HCT116 (cell line): ENCODE results near the gene MPZ. TPM values are rescaled to one million over a fixed set of nuclear protein-coding genes. Genes with fewer than 3 reads are reported as not detected.

Experiments
- ATAC-seq: fragments of 200-7000 bp; cut with Tn5 transposase; 2 replicates; pipeline ENCODE4 v1.9.1; 2020; ENCODE audit warnings: mild to moderate bottlenecking, moderate library complexity
- BruUV-seq: library from RNA; stranded (reverse); fragments of 400-500 nt; replicated peaks from 2 replicates; lab custom pipeline; 2021; lab: Mats Ljungman, UMichigan
- CTCF ChIA-PET: fragments of 300-600 bp; sonication (Branson Sonifier 250); formaldehyde crosslinking; loops from one replicate; lab custom pipeline; 2021; ENCODE audit warnings: antibody characterized with exemption; lab: Charles Lee
- POLR2A ChIA-PET: fragments of 300-600, 350-600 bp; sonication (Branson Sonifier 250); formaldehyde crosslinking; loops from one replicate; lab custom pipeline; 2021; ENCODE audit warnings: antibody characterized with exemption; lab: Charles Lee
- RAD21 ChIA-PET, 2 experiments: fragments of 300-600 bp; sonication (Branson Sonifier 250); formaldehyde crosslinking; loops; one replicate each; lab custom pipeline; 2023; ENCODE audit warnings: low total read pairs in 2 of 2; ENCODE audit not compliant: uncharacterized antibody in 2 of 2, unreplicated experiment in 2 of 2, low non-redundant PET in 1 of 2; lab: Charles Lee
- DNase-seq: peaks from one replicate; pipeline ENCODE4 v3.0.0-alpha.2; 2010; ENCODE audit warnings: low read depth, low spot score
- H2AFZ ChIP-seq: fragments of 200-600 bp; shearing (Covaris generic), sonication (generic); 2 replicates; pipeline ENCODE4 v1.6.1; 2017; ENCODE audit warnings: low read depth, mixed run types, mixed read lengths, antibody characterized with exemption, low read length; ENCODE audit not compliant: poor library complexity, severe bottlenecking
- H3K27ac ChIP-seq: 2 replicates; pipeline ENCODE4 v1.5.1; 2012; ENCODE audit warnings: low read depth, low read length
- H3K27me3 ChIP-seq: fragments of 200-600 bp; sonication (generic); 2 replicates; pipeline ENCODE4 v1.6.1; 2016; ENCODE audit warnings: mixed run types, low read length, mixed read lengths; ENCODE audit not compliant: insufficient read depth
- H3K36me3 ChIP-seq, 2 experiments: fragments of 200-500 bp in 1 of 2; fragments of 200-600 bp in 1 of 2; sonication (Bioruptor generic) in 1 of 2; sonication (generic) in 1 of 2; 2 replicates each; pipeline versions ENCODE4 v1.5.1 to v1.6.1; 2014 to 2016; ENCODE audit warnings: low read length in 2 of 2, inconsistent platforms in 1 of 2, mixed read lengths in 1 of 2, mixed run types in 1 of 2; ENCODE audit not compliant: insufficient read depth in 2 of 2, control insufficient read depth in 1 of 2
- H3K4me1 ChIP-seq, 2 experiments: fragments of 200-600 bp in 1 of 2; sonication (generic) in 1 of 2; 2 replicates each; pipeline versions ENCODE4 v1.5.1 to v1.6.1; 2012 to 2017; ENCODE audit warnings: low read length in 2 of 2, inconsistent platforms in 1 of 2, mild to moderate bottlenecking in 1 of 2, mixed read lengths in 1 of 2, mixed run types in 1 of 2, moderate library complexity in 1 of 2; ENCODE audit not compliant: insufficient read depth in 2 of 2, control insufficient read depth in 1 of 2
- H3K4me2 ChIP-seq: fragments of 200-600 bp; sonication (generic); 2 replicates; pipeline ENCODE4 v1.6.1; 2017; ENCODE audit warnings: mixed run types, low read length, mixed read lengths
- H3K4me3 ChIP-seq, 2 experiments: fragments of 200-600 bp in 1 of 2; sonication (generic) in 1 of 2; replicated peaks in 1 of 2; 2 replicates each; pipeline ENCODE4 v1.5.1; 2011 to 2016; ENCODE audit warnings: low read length in 2 of 2, control low read depth in 1 of 2, low read depth in 1 of 2, mild to moderate bottlenecking in 1 of 2, mixed read lengths in 1 of 2, mixed run types in 1 of 2
- H3K79me2 ChIP-seq: fragments of 200-600 bp; sonication (generic); 2 replicates; pipeline ENCODE4 v1.6.1; 2017; ENCODE audit warnings: mild to moderate bottlenecking, mixed run types, low read length, moderate library complexity, mixed read lengths; ENCODE audit not compliant: insufficient read depth
- H3K9ac ChIP-seq: fragments of 200-600 bp; sonication (generic); 2 replicates; pipeline ENCODE4 v1.6.1; 2016; ENCODE audit warnings: low read length, mixed read lengths
- H3K9me2 ChIP-seq: fragments of 200-600 bp; sonication (generic), shearing (Covaris generic); 2 replicates; pipeline ENCODE4 v1.6.1; 2017; ENCODE audit warnings: mixed run types, mild to moderate bottlenecking, moderate library complexity; ENCODE audit not compliant: insufficient read depth
- H3K9me3 ChIP-seq, 2 experiments: fragments of 200-500 bp in 1 of 2; fragments of 200-600 bp in 1 of 2; sonication (Bioruptor generic) in 1 of 2; sonication (generic) in 1 of 2; 2 replicates each; pipeline ENCODE4 v1.6.1; 2014 to 2017; ENCODE audit warnings: low read length in 2 of 2, mixed read lengths in 2 of 2, inconsistent platforms in 1 of 2, low read depth in 1 of 2, mild to moderate bottlenecking in 1 of 2, mixed run types in 1 of 2, moderate library complexity in 1 of 2; ENCODE audit not compliant: control insufficient read depth in 1 of 2, insufficient read depth in 1 of 2
- H4K20me1 ChIP-seq: fragments of 200-600 bp; sonication (generic), shearing (Covaris generic); 2 replicates; pipeline ENCODE4 v1.6.1; 2017; ENCODE audit warnings: mixed run types, mild to moderate bottlenecking, moderate library complexity; ENCODE audit not compliant: insufficient read depth
- CBX3 ChIP-seq: IDR thresholded peaks from 2 replicates; pipeline ENCODE4 v1.6.1; 2012; ENCODE audit warnings: low read depth
- CEBPB ChIP-seq: IDR thresholded peaks from 2 replicates; pipeline ENCODE4 v1.6.1; 2012; ENCODE audit warnings: low read depth
- EGR1 ChIP-seq: IDR thresholded peaks from 2 replicates; pipeline ENCODE4 v1.6.1; 2012; ENCODE audit warnings: low read depth
- ELF1 ChIP-seq: IDR thresholded peaks from 2 replicates; pipeline ENCODE4 v1.6.1; 2012; ENCODE audit warnings: low read depth, borderline replicate concordance
- EZH2 ChIP-seq: fragments of 200-600 bp; sonication (generic); IDR thresholded peaks from 2 replicates; pipeline ENCODE4 v1.6.1; 2017; ENCODE audit warnings: antibody characterized with exemption, mixed run types
- FOSL1 ChIP-seq: IDR thresholded peaks from 2 replicates; pipeline ENCODE4 v1.6.1; 2012; ENCODE audit warnings: low read depth
- JUND ChIP-seq: IDR thresholded peaks from 2 replicates; pipeline ENCODE4 v1.6.1; 2012
- POLR2A ChIP-seq: IDR thresholded peaks from 2 replicates; pipeline ENCODE4 v1.7.0; 2011; ENCODE audit warnings: borderline replicate concordance; ENCODE audit not compliant: insufficient read depth, insufficient read length; ENCODE audit errors: extremely low read depth
- SIN3A ChIP-seq: IDR thresholded peaks from 2 replicates; pipeline ENCODE4 v1.6.1; 2012; ENCODE audit warnings: low read depth
- SP1 ChIP-seq: IDR thresholded peaks from 2 replicates; pipeline ENCODE4 v1.6.1; 2012; ENCODE audit warnings: low read depth
- SRF ChIP-seq: IDR thresholded peaks from 2 replicates; pipeline ENCODE4 v1.6.1; 2012; ENCODE audit warnings: low read depth
- YY1 ChIP-seq: IDR thresholded peaks from 2 replicates; pipeline ENCODE4 v1.6.1; 2011; ENCODE audit warnings: low read length, low read depth, moderate library complexity, mild to moderate bottlenecking; ENCODE audit not compliant: insufficient replicate concordance; ENCODE audit errors: extremely low read depth
- ZFX ChIP-seq: fragments of 450-650 bp; IDR thresholded peaks from 2 replicates; pipeline ENCODE4 v1.6.1; 2017
- ZNF274 ChIP-seq: fragments of 200-500 bp; sonication (Bioruptor generic); IDR thresholded peaks from 2 replicates; pipeline ENCODE4 v1.6.1; 2014; ENCODE audit warnings: mild to moderate bottlenecking, low read depth, low read length, inconsistent platforms
- intact Hi-C: fragments of 100-400 bp; cut with micrococcal nuclease; formaldehyde crosslinking; loops from 2 replicates; pipeline ENCODE4 v1.10.0; 2022
- total RNA-seq: library from RNA; stranded (reverse); gene quantifications from one replicate; pipeline ENCODE4 v1.2.1, GENCODE V29; 2021; ENCODE audit not compliant: unreplicated experiment
- TF ChIP-seq, protein P1 (sequence below): IDR thresholded peaks from 2 replicates; pipeline ENCODE4 v1.6.1; 2012
- TF ChIP-seq, protein P2 (sequence below), 3 experiments: fragments of 200-600 bp in 1 of 3; sonication (generic) in 1 of 3; IDR thresholded peaks in 2 of 3; conservative IDR thresholded peaks in 1 of 3; 2 replicates each; pipeline ENCODE4 v1.5.1; 2012 to 2017; ENCODE audit warnings: low read depth in 2 of 3, low read length in 2 of 3, antibody characterized with exemption in 1 of 3, borderline replicate concordance in 1 of 3, control low read depth in 1 of 3, mild to moderate bottlenecking in 1 of 3, mixed read lengths in 1 of 3, mixed run types in 1 of 3, moderate library complexity in 1 of 3; ENCODE audit not compliant: insufficient read depth in 1 of 3

MPZ gene
- total RNA-seq, 1 experiment from 2014 or later: 3.6 TPM

DNA sequence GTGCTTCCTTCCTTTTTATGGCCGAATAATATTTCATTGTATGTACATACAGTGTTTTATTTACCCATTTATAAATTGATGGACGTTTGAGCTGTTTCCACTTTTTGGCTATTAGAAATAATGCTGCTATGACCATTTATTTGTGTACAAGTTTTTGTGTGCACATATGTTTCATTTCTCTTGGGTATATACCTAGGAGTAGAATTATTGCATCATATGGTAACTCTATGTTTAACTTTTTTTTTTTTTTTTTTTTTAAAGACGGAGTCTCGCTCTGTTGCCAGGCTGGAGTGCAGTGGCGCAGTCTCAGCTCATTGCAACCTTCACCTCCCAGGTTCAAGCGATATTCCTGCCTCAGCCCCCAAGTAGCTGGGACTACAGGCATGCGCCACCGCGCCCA lies 23.4 kb upstream of the MPZ start:
- no TSS peak for BruUV-seq
- RAD21 ChIA-PET: no interaction called here
- no peak overlapping the region for H2AFZ ChIP-seq

DNA sequence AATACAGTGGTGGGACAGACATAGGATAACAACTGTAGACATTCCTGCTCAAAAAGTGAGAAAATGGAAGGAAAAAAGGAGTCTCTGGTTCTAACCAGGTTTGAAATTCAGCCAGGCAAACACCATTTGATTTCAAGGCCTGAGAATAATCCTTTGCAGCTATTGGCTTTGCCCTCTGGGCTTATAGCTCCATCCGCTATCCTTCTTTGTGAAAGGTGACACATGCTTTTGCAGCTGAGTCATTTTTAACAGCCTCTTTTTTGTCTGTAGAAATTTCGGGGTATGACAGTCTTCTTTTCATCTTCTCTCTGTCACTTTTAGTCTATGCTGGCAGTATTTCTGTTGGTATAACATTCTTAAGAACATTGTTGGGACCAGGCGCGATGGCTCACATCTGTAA lies 20.6 kb upstream of the MPZ start:
- H3K4me1 ChIP-seq: no peaks in the 10 kb centered on the region
- no peaks in the 10 kb centered on the region for H3K9me2 ChIP-seq
- H3K4me2 ChIP-seq: no peak overlapping the region
- ChIA-PET CTCF (no interaction called here), RAD21 (no interaction called here), POLR2A (no interaction called here)
- H3K27me3 ChIP-seq: no peaks in the 10 kb centered on the region
- H3K27ac ChIP-seq: no peak overlapping the region
- no peak overlapping the region for H3K9ac ChIP-seq
- no peaks in the 10 kb centered on the region for H4K20me1 ChIP-seq
- H3K4me3 ChIP-seq: no peak overlapping the region
- no peaks in the 10 kb centered on the region for H3K79me2 ChIP-seq
- no peak for DNase-seq
- no peaks in the 10 kb centered on the region for H3K9me3 ChIP-seq
- no peak overlapping the region for H2AFZ ChIP-seq
- H3K36me3 ChIP-seq: peaks cover 18 to 28% of the 10 kb centered on the region in 2 experiments; a peak in 3 of 4 replicates
- intact Hi-C loops: no loop called here
- no peak for ATAC-seq
- no TSS peak for BruUV-seq
- TF ChIP-seq FOSL1 (no peak), POLR2A (no peak), EGR1 (no peak), SIN3A (no peak), ZFX (no peak), EZH2 (no peak)
- TF ChIP-seq, protein P1, sequence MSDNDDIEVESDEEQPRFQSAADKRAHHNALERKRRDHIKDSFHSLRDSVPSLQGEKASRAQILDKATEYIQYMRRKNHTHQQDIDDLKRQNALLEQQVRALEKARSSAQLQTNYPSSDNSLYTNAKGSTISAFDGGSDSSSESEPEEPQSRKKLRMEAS: no peak
- TF ChIP-seq, protein P2, sequence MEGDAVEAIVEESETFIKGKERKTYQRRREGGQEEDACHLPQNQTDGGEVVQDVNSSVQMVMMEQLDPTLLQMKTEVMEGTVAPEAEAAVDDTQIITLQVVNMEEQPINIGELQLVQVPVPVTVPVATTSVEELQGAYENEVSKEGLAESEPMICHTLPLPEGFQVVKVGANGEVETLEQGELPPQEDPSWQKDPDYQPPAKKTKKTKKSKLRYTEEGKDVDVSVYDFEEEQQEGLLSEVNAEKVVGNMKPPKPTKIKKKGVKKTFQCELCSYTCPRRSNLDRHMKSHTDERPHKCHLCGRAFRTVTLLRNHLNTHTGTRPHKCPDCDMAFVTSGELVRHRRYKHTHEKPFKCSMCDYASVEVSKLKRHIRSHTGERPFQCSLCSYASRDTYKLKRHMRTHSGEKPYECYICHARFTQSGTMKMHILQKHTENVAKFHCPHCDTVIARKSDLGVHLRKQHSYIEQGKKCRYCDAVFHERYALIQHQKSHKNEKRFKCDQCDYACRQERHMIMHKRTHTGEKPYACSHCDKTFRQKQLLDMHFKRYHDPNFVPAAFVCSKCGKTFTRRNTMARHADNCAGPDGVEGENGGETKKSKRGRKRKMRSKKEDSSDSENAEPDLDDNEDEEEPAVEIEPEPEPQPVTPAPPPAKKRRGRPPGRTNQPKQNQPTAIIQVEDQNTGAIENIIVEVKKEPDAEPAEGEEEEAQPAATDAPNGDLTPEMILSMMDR (IDR thresholded peaks at IDR 0.05 in 2 of 3, conservative IDR thresholded peaks at IDR 0.05 in 1 of 3; ENCODE audit: borderline replicate concordance in 1 of 3, insufficient read depth in 1 of 3, low read depth in 2 of 3, low read length in 2 of 3): no peak

More for the DNA sequence above, 23.4 kb upstream of the MPZ start:
- H3K27ac ChIP-seq: no peak overlapping the region
- no peaks in the 10 kb centered on the region for H4K20me1 ChIP-seq
- no peaks in the 10 kb centered on the region for H3K27me3 ChIP-seq
- DNase-seq (no peak), ATAC-seq (no peak)
- H3K79me2 ChIP-seq: no peaks in the 10 kb centered on the region
- no peaks in the 10 kb centered on the region for H3K9me3 ChIP-seq
- H3K9me2 ChIP-seq: no peaks in the 10 kb centered on the region
- H3K4me3 ChIP-seq: no peak overlapping the region
- intact Hi-C loops: no loop called here
- no peak overlapping the region for H3K9ac ChIP-seq
- H3K4me1 ChIP-seq: no peaks in the 10 kb centered on the region
- ChIA-PET POLR2A (interaction anchor here (0.7 to 1.5 kb wide), 2 partner anchors 20 to 175 kb away, joined by 3 to 4 read pairs; partner anchors contain the start of gene SDHC), CTCF (no interaction called here)
- no peak overlapping the region for H3K4me2 ChIP-seq
- H3K36me3 ChIP-seq: peaks cover 16 to 24% of the 10 kb centered on the region in 2 experiments; a peak in 3 of 4 replicates
- TF ChIP-seq EGR1: no peak
- TF ChIP-seq CBX3: no peak
- no peak for TF ChIP-seq JUND
- TF ChIP-seq ELF1: no peak
- TF ChIP-seq SRF: no peak
- no peak for TF ChIP-seq SIN3A
- TF ChIP-seq, protein P2 (IDR thresholded peaks at IDR 0.05 in 2 of 3, conservative IDR thresholded peaks at IDR 0.05 in 1 of 3; ENCODE audit: borderline replicate concordance in 1 of 3, insufficient read depth in 1 of 3, low read depth in 2 of 3, low read length in 2 of 3): no peak
- TF ChIP-seq SP1: no peak
- TF ChIP-seq ZNF274: no peak
- TF ChIP-seq CEBPB: no peak
- no peak for TF ChIP-seq EZH2
- TF ChIP-seq YY1: no peak
